AG10803 (cell line): ENCODE results near the gene ABCD3.
A peak's percentile ranks its signal among the peaks of the same experiment; 100 is the strongest.

Experiments
- DNase-seq: peaks from one replicate; pipeline ENCODE4 v3.0.0; 2010; ENCODE audit warnings: low read depth
- H3K4me3 ChIP-seq: 2 replicates; pipeline ENCODE4 v1.5.1; 2011; ENCODE audit warnings: mild to moderate bottlenecking, low read length, control low read depth
- CTCF ChIP-seq: conservative IDR thresholded peaks from 2 replicates; pipeline ENCODE4 v1.5.1; 2011; ENCODE audit warnings: mild to moderate bottlenecking, low read length, control low read depth, inconsistent platforms

ABCD3 gene

GRCh38 chr1:94532077-94532476 is 113.9 kb downstream of the ABCD3 start:
- no peak overlapping the region for H3K4me3 ChIP-seq
- no peak for DNase-seq
- TF ChIP-seq CTCF, result 0 out of 2 replicates have a peak, but pooled peaks have one; percentile 17

- DNase-seq, result no peak
- no peak for TF ChIP-seq CTCF
- no peak overlapping the region for H3K4me3 ChIP-seq
Observed at GRCh38 chr1:94535095-94535494, 116.9 kb downstream of the ABCD3 start.

GRCh38 chr1:94535879-94536278 is 117.7 kb downstream of the ABCD3 start:
- no peak for TF ChIP-seq CTCF
- no peak overlapping the region for H3K4me3 ChIP-seq
- peak; percentile 39 for DNase-seq

GRCh38 chr1:94537254-94537653 is 119.1 kb downstream of the ABCD3 start:
- no peak for TF ChIP-seq CTCF
- no peak for DNase-seq
- H3K4me3 ChIP-seq, result peak overlapping the region; percentile 13

- peak overlapping the region; percentile 77 for H3K4me3 ChIP-seq
- TF ChIP-seq CTCF, result no peak
- DNase-seq, result no peak
Observed at GRCh38 chr1:94538243-94538827, 120.1 kb downstream of the ABCD3 start.

- peak overlapping the region; percentile 77 for H3K4me3 ChIP-seq
- TF ChIP-seq CTCF, result no peak
- DNase-seq, result peak; percentile 37
Observed at GRCh38 chr1:94539496-94539895, 121.3 kb downstream of the ABCD3 start.

GRCh38 chr1:94540440-94541245 is 122.5 kb downstream of the ABCD3 start:
- H3K4me3 ChIP-seq, result peak overlapping the region; percentile 77
- DNase-seq, result no peak
- TF ChIP-seq CTCF, result no peak
